ENCODE measurements around the gene ATAD1. TPM values are rescaled to one million over a fixed set of nuclear protein-coding genes. Genes with fewer than 3 reads are reported as not detected.

ATAD1 gene
- polyA plus RNA-seq, 3 donors = 6.3 to 13.2 (median 10.2) TPM

- Histone ChIP-seq H3K4me2 (replicated peaks; ENCODE audit: extremely low read depth, low read length, poor library complexity, severe bottlenecking) (peak overlapping the region; percentile 97), H2AFZ (ENCODE audit: insufficient read depth, low read depth, low read length, poor library complexity, severe bottlenecking) (peak overlapping the region; percentile 93), H3K27ac (ENCODE audit: low read depth in 1 of 2, low read length in 2 of 2) (peak overlapping the region; percentile 89 to 93), H3K36me3 (replicated peaks in 1 of 2; ENCODE audit: control insufficient read depth in 1 of 2, insufficient read depth in 2 of 2, low read length in 2 of 2) (no peaks in the 10 kb centered on the region), H3K9ac (ENCODE audit: insufficient read depth, low read length, poor library complexity, severe bottlenecking) (peak overlapping the region; percentile 83), H3K4me3 (replicated peaks in 1 of 3; ENCODE audit: low read depth in 2 of 3, low read length in 3 of 3) (peak overlapping the region; percentile 81 to 97 (median 86)), H3K4me1 (ENCODE audit: control insufficient read depth in 1 of 2, insufficient read depth in 2 of 2, low read length in 2 of 2) (peaks cover 16 to 39% of the 10 kb centered on the region in 2 donors), H4K20me1 (ENCODE audit: insufficient read depth, low read length) (peaks cover 31% of the 10 kb centered on the region), H3K27me3 (ENCODE audit: control insufficient read depth in 2 of 2, insufficient read depth in 2 of 2, low read length in 2 of 2) (no peaks in the 10 kb centered on the region), H3K79me2 (ENCODE audit: insufficient read depth, low read length) (peaks cover 40% of the 10 kb centered on the region), H3K9me3 (replicated peaks in 1 of 2; ENCODE audit: control insufficient read depth in 1 of 2, insufficient read depth in 1 of 2, low read length in 2 of 2) (no peaks in the 10 kb centered on the region)
- under 1% methylated on average over 47 of the region's 57 CpGs for WGBS (ENCODE audit: insufficient coverage)
- Mint-ChIP-seq H3K4me1 (peaks cover 25% of the 10 kb centered on the region), H3K9me3 (peaks cover 0 to 2% (median 0%) of the 10 kb centered on the region in 7 donors), H3K27ac (peak overlapping the region; percentile 92 to 98 (median 97)), H3K36me3 (peaks cover 3 to 7% of the 10 kb centered on the region in 2 donors), H3K27me3 (ENCODE audit: low read depth in 3 of 3) (no peaks in the 10 kb centered on the region), H3K4me3 (peak overlapping the region; percentile 98 to 99)
- DNase-seq = peak; percentile 96 to 98 (median 97)
- intact Hi-C loops (cut with micrococcal nuclease) = loop anchor here (5.0 to 10.0 kb wide), 5 partner anchors 255 to 693 kb away; no protein-coding TSS in a partner anchor
- peak; percentile 3 for TF ChIP-seq CTCF (IDR thresholded peaks at IDR 0.05)
Measured at GRCh38 chr10:87861953-87862678, 44.1 kb upstream of the ATAD1 start.

- intact Hi-C loops (cut with micrococcal nuclease) = loop anchor here (5.0 to 10.0 kb wide), 5 partner anchors 256 to 693 kb away; no protein-coding TSS in a partner anchor
- WGBS (ENCODE audit: insufficient coverage) = 1% methylated on average over 14 of the region's 16 CpGs
- H3K4me3 Mint-ChIP-seq = peak overlapping the region; percentile 98 to 99
- peaks cover 26% of the 10 kb centered on the region for H4K20me1 ChIP-seq (ENCODE audit: insufficient read depth, low read length)
- H3K27me3 Mint-ChIP-seq (ENCODE audit: low read depth in 3 of 3) = no peaks in the 10 kb centered on the region
- peaks cover 3 to 4% of the 10 kb centered on the region in 2 donors for H3K36me3 Mint-ChIP-seq
- no peaks in the 10 kb centered on the region for H3K27me3 ChIP-seq (ENCODE audit: control insufficient read depth in 2 of 2, insufficient read depth in 2 of 2, low read length in 2 of 2)
- peaks cover 16 to 39% of the 10 kb centered on the region in 2 donors for H3K4me1 ChIP-seq (ENCODE audit: control insufficient read depth in 1 of 2, insufficient read depth in 2 of 2, low read length in 2 of 2)
- H3K9me3 Mint-ChIP-seq = peaks cover 0 to 2% (median 0%) of the 10 kb centered on the region in 7 donors
- H3K36me3 ChIP-seq (replicated peaks in 1 of 2; ENCODE audit: control insufficient read depth in 1 of 2, insufficient read depth in 2 of 2, low read length in 2 of 2) = no peaks in the 10 kb centered on the region
- H3K79me2 ChIP-seq (ENCODE audit: insufficient read depth, low read length) = peaks cover 34% of the 10 kb centered on the region
- peak; percentile 26 for TF ChIP-seq CTCF (IDR thresholded peaks at IDR 0.05)
- H3K4me2 ChIP-seq (replicated peaks; ENCODE audit: extremely low read depth, low read length, poor library complexity, severe bottlenecking) = peak overlapping the region; percentile 97
- DNase-seq = peak; percentile 79 to 96 (median 84)
- H3K4me3 ChIP-seq (replicated peaks in 1 of 3; ENCODE audit: low read depth in 2 of 3, low read length in 3 of 3) = peak overlapping the region; percentile 81 to 97 (median 86)
- H3K9ac ChIP-seq (ENCODE audit: insufficient read depth, low read length, poor library complexity, severe bottlenecking) = peak overlapping the region; percentile 83
- H3K27ac Mint-ChIP-seq = peak overlapping the region; percentile 92 to 98 (median 97)
- peak overlapping the region; percentile 89 to 93 for H3K27ac ChIP-seq (ENCODE audit: low read depth in 1 of 2, low read length in 2 of 2)
- H3K9me3 ChIP-seq (replicated peaks in 1 of 2; ENCODE audit: control insufficient read depth in 1 of 2, insufficient read depth in 1 of 2, low read length in 2 of 2) = no peaks in the 10 kb centered on the region
- peaks cover 25% of the 10 kb centered on the region for H3K4me1 Mint-ChIP-seq
- H2AFZ ChIP-seq (ENCODE audit: insufficient read depth, low read depth, low read length, poor library complexity, severe bottlenecking) = peak overlapping the region; percentile 93
Measured at GRCh38 chr10:87861566-87861952, 43.5 kb upstream of the ATAD1 start.

Measured in CD14-positive monocyte (primary cell).